Upper lobe of right lung (tissue), 1 donor: ENCODE data around the gene CIITA. TPM values are rescaled to one million over a fixed set of nuclear protein-coding genes. Genes with fewer than 3 reads are reported as not detected.

ENCODE experiments used
- ATAC-seq: fragments of 200-7000 bp; cut with Tn5 transposase; one replicate; pipeline ENCODE4 v1.9.1; 2020; ENCODE audit warnings: mild to moderate bottlenecking, moderate library complexity
- DNase-seq: peaks from one replicate; pipeline ENCODE4 v3.0.0-alpha.2; 2020
- H3K27ac ChIP-seq: fragments of 200-600 bp; one replicate; pipeline ENCODE4 v1.8.0; 2022
- H3K27me3 ChIP-seq: fragments of 200-600 bp; one replicate; pipeline ENCODE4 v1.8.0; 2022; ENCODE audit warnings: mild to moderate bottlenecking
- H3K36me3 ChIP-seq: fragments of 200-600 bp; one replicate; pipeline ENCODE4 v1.8.0; 2022
- H3K4me1 ChIP-seq: fragments of 200-600 bp; one replicate; pipeline ENCODE4 v1.8.0; 2022
- H3K4me3 ChIP-seq: fragments of 200-600 bp; one replicate; pipeline ENCODE4 v1.8.0; 2022; ENCODE audit warnings: mild to moderate bottlenecking
- H3K9me3 ChIP-seq: fragments of 200-600 bp; one replicate; pipeline ENCODE4 v1.8.0; 2022
- CTCF ChIP-seq: fragments of 200-600 bp; IDR thresholded peaks from one replicate; pipeline ENCODE4 v1.8.0; 2022; ENCODE audit warnings: antibody characterized with exemption
- intact Hi-C: fragments of 100-400 bp; cut with DNase I; formaldehyde crosslinking; loops from one replicate; pipeline ENCODE4 v1.11.0; 2022
- total RNA-seq: library from RNA; stranded (reverse); fragmentation: NEBNext Ultra II Directional; extraction: Animal tissue kit (Norgen Biotek cat#: 25700); gene quantifications from one replicate; pipeline ENCODE4 v1.2.1, GENCODE V29; 2021
- donor health status: DM: no; HTN: yes; CAD: no; lungs with severe emphysema.

The CIITA gene
- total RNA-seq, 1 donor from 2014 or later, result 78.9 TPM

GRCh38 chr16:10847176-10847575 is 29.8 kb upstream of the CIITA start:
- Histone ChIP-seq H3K4me3 (no peak overlapping the region), H3K4me1 (peaks cover 4% of the 10 kb centered on the region), H3K27me3 (no peaks in the 10 kb centered on the region), H3K27ac (peak overlapping the region; percentile 69), H3K36me3 (no peaks in the 10 kb centered on the region), H3K9me3 (no peaks in the 10 kb centered on the region)
- ATAC-seq, result peak; percentile 71
- intact Hi-C loops, result no loop called here
- no peak for TF ChIP-seq CTCF
- no peak for DNase-seq

DNA sequence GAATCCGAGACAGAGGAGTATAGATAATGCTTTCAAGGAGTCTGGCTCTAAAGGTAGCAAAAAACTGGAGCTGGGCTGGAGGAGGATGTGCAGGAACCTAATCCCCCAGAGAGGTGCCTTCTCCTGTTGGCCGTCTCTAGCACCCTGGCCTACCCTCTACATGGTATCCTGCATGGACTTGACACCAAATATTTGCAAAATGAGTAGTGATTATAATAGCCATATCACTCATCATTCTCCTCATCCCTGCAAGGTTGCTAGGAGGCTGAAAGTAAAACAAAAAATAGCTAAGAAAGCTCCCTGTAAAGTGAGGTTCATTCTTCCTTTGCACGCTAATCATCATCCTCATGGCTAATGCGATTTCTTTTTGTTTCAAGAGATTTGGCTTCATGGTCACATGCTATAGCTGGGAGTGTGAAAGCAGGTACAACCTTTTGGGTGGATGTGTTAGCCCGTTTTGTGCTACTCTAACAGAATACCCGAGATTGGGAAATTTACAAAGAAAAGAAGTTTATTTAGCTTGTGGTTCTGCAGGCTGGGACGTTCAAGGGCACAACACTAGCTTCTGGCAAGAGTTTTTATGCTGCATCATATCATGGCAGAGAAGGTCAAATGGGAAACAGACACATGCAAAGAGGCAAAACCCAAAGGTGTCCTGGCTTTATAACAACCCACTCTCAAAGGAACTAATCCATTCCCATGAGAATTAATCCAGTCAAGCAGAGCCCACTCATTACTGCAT is 27.1 kb upstream of the CIITA start:
- Histone ChIP-seq H3K27ac (no peak overlapping the region), H3K9me3 (no peaks in the 10 kb centered on the region), H3K4me3 (no peak overlapping the region), H3K4me1 (peaks cover 4% of the 10 kb centered on the region), H3K27me3 (no peaks in the 10 kb centered on the region), H3K36me3 (no peaks in the 10 kb centered on the region)
- intact Hi-C loops, result no loop called here
- no peak for TF ChIP-seq CTCF
- DNase-seq (no peak), ATAC-seq (no peak)

GRCh38 chr16:10850478-10850850 is 26.5 kb upstream of the CIITA start:
- TF ChIP-seq CTCF, result no peak
- Histone ChIP-seq H3K4me1 (peaks cover 4% of the 10 kb centered on the region), H3K4me3 (no peak overlapping the region), H3K27me3 (no peaks in the 10 kb centered on the region), H3K36me3 (no peaks in the 10 kb centered on the region), H3K9me3 (no peaks in the 10 kb centered on the region), H3K27ac (no peak overlapping the region)
- DNase-seq (no peak), ATAC-seq (no peak)
- intact Hi-C loops, result no loop called here

- no peak overlapping the region for H3K4me3 ChIP-seq
- DNase-seq (no peak), ATAC-seq (no peak)
- TF ChIP-seq CTCF, result no peak
- H3K4me1 ChIP-seq, result peaks cover 4% of the 10 kb centered on the region
- intact Hi-C loops, result no loop called here
- H3K27ac ChIP-seq, result no peak overlapping the region
- H3K9me3 ChIP-seq, result no peaks in the 10 kb centered on the region
- no peaks in the 10 kb centered on the region for H3K36me3 ChIP-seq
- no peaks in the 10 kb centered on the region for H3K27me3 ChIP-seq
Observed at GRCh38 chr16:10851512-10851911, 25.5 kb upstream of the CIITA start.

DNA sequence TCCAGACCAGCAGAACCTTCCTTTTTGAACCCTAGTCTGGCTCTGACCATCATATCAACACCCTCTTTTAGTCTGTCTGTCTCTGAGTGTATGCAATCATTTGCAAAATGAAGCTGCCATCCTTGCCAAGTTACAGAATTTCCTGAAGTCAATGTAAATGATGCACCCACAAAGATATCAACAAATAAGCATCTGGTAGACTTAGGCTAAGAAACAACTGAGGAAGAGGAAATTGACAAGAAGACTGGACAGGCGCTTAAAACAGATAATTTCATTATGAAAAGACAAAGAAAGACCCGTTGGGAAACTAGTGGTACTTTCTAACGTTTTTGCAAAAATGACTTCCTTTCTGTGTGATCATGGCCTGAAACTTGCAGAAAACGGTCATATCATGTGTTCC is 24.7 kb upstream of the CIITA start:
- TF ChIP-seq CTCF, result no peak
- no peak for ATAC-seq
- no peaks in the 10 kb centered on the region for H3K36me3 ChIP-seq
- no peak overlapping the region for H3K4me3 ChIP-seq
- H3K4me1 ChIP-seq, result peaks cover 4% of the 10 kb centered on the region
- intact Hi-C loops, result no loop called here
- no peaks in the 10 kb centered on the region for H3K9me3 ChIP-seq
- no peaks in the 10 kb centered on the region for H3K27me3 ChIP-seq
- no peak overlapping the region for H3K27ac ChIP-seq
- DNase-seq, result no peak

GRCh38 chr16:10852948-10853347 is 24.1 kb upstream of the CIITA start:
- Histone ChIP-seq H3K4me3 (no peak overlapping the region), H3K9me3 (no peaks in the 10 kb centered on the region), H3K27me3 (no peaks in the 10 kb centered on the region), H3K36me3 (no peaks in the 10 kb centered on the region), H3K27ac (no peak overlapping the region), H3K4me1 (no peaks in the 10 kb centered on the region)
- no peak for ATAC-seq
- no peak for TF ChIP-seq CTCF
- DNase-seq, result no peak
- intact Hi-C loops, result no loop called here
